Endothelial cell of umbilical vein (primary cell): ENCODE data around the gene OR2A7. TPM values are rescaled to one million over a fixed set of nuclear protein-coding genes. Genes with fewer than 3 reads are reported as not detected.
"Not testable (repeated sequence)": the region's sequence is repeated elsewhere in the genome, so short reads cannot be mapped to it uniquely, and the experiment has no call there.

Experiments used
- BruUV-seq: library from RNA; stranded (reverse); fragments of 400-500 nt; replicated peaks from 2 replicates; lab custom pipeline; 2021; lab: Mats Ljungman, UMichigan
- CTCF ChIA-PET: fragments of 300-600, 350-600 bp; sonication (Branson Sonifier 250); formaldehyde crosslinking; loops from one replicate; lab custom pipeline; 2021; ENCODE audit warnings: antibody characterized with exemption, inconsistent platforms; lab: Charles Lee
- POLR2A ChIA-PET: fragments of 300-600, 350-600 bp; sonication (Branson Sonifier 250); formaldehyde crosslinking; loops from one replicate; lab custom pipeline; 2021; ENCODE audit warnings: antibody characterized with exemption, inconsistent platforms; lab: Charles Lee
- DNase-seq: peaks from one replicate; pipeline ENCODE4 v3.0.0-alpha.2; 2011; ENCODE audit warnings: low read depth, low spot score
- FAIRE-seq: peaks from 2 replicates; lab custom pipeline; 2011; peaks lifted over from hg19 to GRCh38; lab: Jason Lieb, UNC
- H2AFZ ChIP-seq: 2 replicates; pipeline ENCODE4 v1.6.0; 2012; ENCODE audit warnings: low read depth, low read length, control low read depth, inconsistent platforms
- H3K27ac ChIP-seq: 2 replicates; pipeline ENCODE4 v1.5.1; 2011; ENCODE audit warnings: low read depth, mild to moderate bottlenecking, control low read depth, low read length, moderate library complexity; ENCODE audit not compliant: insufficient read depth
- H3K27me3 ChIP-seq, 2 experiments: 2 replicates each; pipeline versions ENCODE4 v1.6.0 to v1.6.1; 2011; ENCODE audit warnings: low read length in 2 of 2, mixed read lengths in 1 of 2; ENCODE audit not compliant: control insufficient read depth in 2 of 2, insufficient read depth in 2 of 2
- H3K36me3 ChIP-seq, 2 experiments: 2 replicates in 1 of 2; 3 replicates in 1 of 2; pipeline ENCODE4 v1.5.1; 2011; ENCODE audit warnings: low read length in 2 of 2, mild to moderate bottlenecking in 1 of 2, moderate library complexity in 1 of 2; ENCODE audit not compliant: control insufficient read depth in 2 of 2, insufficient read depth in 2 of 2; ENCODE audit errors: extremely low read depth in 1 of 2
- H3K4me1 ChIP-seq: 3 replicates; pipeline ENCODE4 v1.5.1; 2011; ENCODE audit warnings: mild to moderate bottlenecking, low read length; ENCODE audit not compliant: control insufficient read depth, insufficient read depth; ENCODE audit errors: extremely low read depth
- H3K4me2 ChIP-seq: 2 replicates; pipeline ENCODE4 v1.6.1; 2011; ENCODE audit warnings: low read length, control low read depth, mixed read lengths; ENCODE audit not compliant: insufficient read depth
- H3K4me3 ChIP-seq, 3 experiments: fragments of 200-600 bp in 1 of 3; sonication (generic), shearing (Covaris generic) in 1 of 3; replicated peaks in 1 of 3; 2 replicates each; pipeline ENCODE4 v1.5.1; 2011 to 2016; ENCODE audit warnings: control low read depth in 3 of 3, low read length in 3 of 3, mild to moderate bottlenecking in 2 of 3, inconsistent platforms in 1 of 3, low read depth in 1 of 3, moderate library complexity in 1 of 3; ENCODE audit not compliant: insufficient read depth in 1 of 3
- H3K79me2 ChIP-seq: 2 replicates; pipeline ENCODE4 v1.6.0; 2012; ENCODE audit warnings: low read length, inconsistent platforms; ENCODE audit not compliant: control insufficient read depth, insufficient read depth
- H3K9ac ChIP-seq: replicated peaks from 2 replicates; pipeline ENCODE3; 2011; ENCODE audit warnings: low read length, control low read depth; ENCODE audit not compliant: insufficient read depth; ENCODE audit errors: extremely low read depth
- H3K9me1 ChIP-seq: replicated peaks from 3 replicates; pipeline ENCODE4 v1.6.0; 2011; ENCODE audit warnings: mild to moderate bottlenecking, low read length; ENCODE audit not compliant: control insufficient read depth, insufficient read depth; ENCODE audit errors: extremely low read depth
- H3K9me3 ChIP-seq: replicated peaks from 2 replicates; pipeline ENCODE4 v1.5.1; 2012; ENCODE audit warnings: low read length, inconsistent platforms; ENCODE audit not compliant: control insufficient read depth, insufficient read depth
- H4K20me1 ChIP-seq: replicated peaks from 2 replicates; pipeline ENCODE3; 2011; ENCODE audit warnings: mild to moderate bottlenecking, low read length; ENCODE audit not compliant: control insufficient read depth, insufficient read depth; ENCODE audit errors: extremely low read depth
- dilution Hi-C: fragments of 300-500 bp; cut with MboI; formaldehyde crosslinking; loops from one replicate; pipeline ENCODE4 v1.15.0; 2019; ENCODE audit warnings: low sequenced_read_pairs; ENCODE audit not compliant: extremely low pct_ligation_motif_present
- intact Hi-C: fragments of 100-400 bp; cut with micrococcal nuclease; formaldehyde crosslinking; loops from one replicate; pipeline ENCODE4 v1.10.0; 2022
- polyA plus RNA-seq, 4 experiments: library from polyadenylated mRNA; depleted of rRNA in 3 of 4; stranded (reverse) in 3 of 4; unstranded in 1 of 4; fragments of >200 nt; gene quantifications; 2 replicates each; pipeline versions ENCODE4 v1.2.1 to v1.2.3, GENCODE V29; 2011 to 2012; ENCODE audit warnings: missing spikeins in 1 of 4
- total RNA-seq: library from RNA; stranded (reverse); gene quantifications from 2 replicates; pipeline ENCODE4 v1.2.3, GENCODE V29; 2021

OR2A7 gene
- total and polyA plus RNA-seq, 2 donors (not counting 3 experiments of a cell fraction or from before 2014, with no cell fraction given) = 0.33 TPM; not detected in 1

DNA sequence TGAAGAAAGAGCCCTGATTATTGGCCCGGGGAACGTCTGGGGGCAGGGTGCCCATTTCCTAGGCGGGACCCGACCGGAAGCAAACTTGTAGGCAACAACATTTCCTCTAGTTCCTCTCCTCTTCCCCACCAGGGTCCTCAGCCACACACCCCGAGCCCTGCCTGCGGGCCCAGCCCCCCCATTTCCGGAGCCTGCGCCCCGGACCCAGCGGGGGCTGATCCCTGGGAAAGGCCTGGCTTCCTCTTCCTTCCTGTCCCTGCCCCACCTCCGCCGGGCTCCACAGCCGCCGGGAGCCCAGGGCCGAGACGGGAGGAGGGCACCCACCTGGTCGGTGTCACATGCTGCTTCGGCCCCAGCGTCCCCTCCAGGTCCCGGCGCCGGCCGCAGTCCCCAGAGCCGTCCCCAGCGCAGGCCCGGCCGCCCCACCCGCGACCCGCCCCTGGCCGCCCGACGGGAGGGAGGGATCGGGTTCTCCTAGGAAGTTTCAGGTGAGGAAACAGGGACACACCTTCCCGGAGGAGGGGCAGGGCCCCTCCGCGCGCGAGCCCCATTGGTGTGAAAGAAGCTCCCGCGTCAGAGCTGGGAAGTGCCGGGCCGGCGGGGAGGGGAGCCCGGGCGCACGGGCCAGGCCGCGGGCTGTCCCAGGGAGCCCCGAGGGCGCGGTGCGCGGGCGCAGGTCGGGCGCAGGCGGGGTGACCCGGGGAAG, 29.4 kb upstream of the OR2A7 start:
- H3K4me3 ChIP-seq, BruUV-seq, H3K4me2 ChIP-seq, H3K27ac ChIP-seq, H3K4me1 ChIP-seq, dilution Hi-C loops, intact Hi-C loops, H3K27me3 ChIP-seq, H2AFZ ChIP-seq, CTCF ChIA-PET, POLR2A ChIA-PET, H3K9me1 ChIP-seq, H3K36me3 ChIP-seq, DNase-seq, H3K79me2 ChIP-seq, H3K9me3 ChIP-seq, H4K20me1 ChIP-seq, H3K9ac ChIP-seq, FAIRE-seq: not testable (repeated sequence)

DNA sequence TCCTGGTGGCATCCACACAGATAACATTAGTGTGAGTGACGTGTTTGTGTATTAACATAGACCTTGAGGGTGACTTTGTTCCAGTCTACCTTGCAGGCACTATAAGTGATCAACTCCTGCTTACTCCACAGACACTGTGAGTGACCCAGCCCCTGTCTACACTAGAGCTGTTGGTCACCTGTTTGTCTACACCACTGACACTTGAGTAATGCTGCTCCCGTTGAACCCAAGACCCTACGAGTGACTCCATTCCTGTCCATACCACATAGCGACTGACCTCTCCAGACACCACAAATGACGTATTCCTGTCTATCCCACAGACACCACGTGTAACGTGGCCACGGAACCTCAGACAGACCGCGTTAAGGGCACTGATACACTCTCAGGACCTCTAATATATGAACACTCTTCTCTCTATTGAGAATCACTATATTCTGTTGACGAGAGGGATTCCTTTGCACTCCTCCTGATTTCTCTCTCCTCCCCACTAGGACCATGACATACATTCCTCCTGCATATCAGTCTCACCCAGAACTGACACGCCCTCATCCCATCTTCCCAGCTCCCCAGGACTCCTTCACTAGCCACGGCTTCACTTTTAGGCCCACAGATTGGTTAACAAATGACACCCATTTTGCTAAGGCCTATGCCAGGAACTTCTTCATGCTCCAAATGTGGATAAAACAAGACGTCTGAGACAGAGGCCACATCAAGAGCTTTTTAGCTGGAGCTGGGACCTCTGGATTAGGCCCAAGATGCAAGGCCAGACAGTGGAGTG, 28.0 kb upstream of the OR2A7 start:
- H2AFZ ChIP-seq, H3K4me1 ChIP-seq, BruUV-seq, H3K36me3 ChIP-seq, H3K9me3 ChIP-seq, dilution Hi-C loops, POLR2A ChIA-PET, H3K9me1 ChIP-seq, H3K79me2 ChIP-seq, H3K27ac ChIP-seq, H4K20me1 ChIP-seq, H3K4me2 ChIP-seq, DNase-seq, intact Hi-C loops, H3K4me3 ChIP-seq, FAIRE-seq, H3K9ac ChIP-seq, CTCF ChIA-PET, H3K27me3 ChIP-seq: not testable (repeated sequence)

DNA sequence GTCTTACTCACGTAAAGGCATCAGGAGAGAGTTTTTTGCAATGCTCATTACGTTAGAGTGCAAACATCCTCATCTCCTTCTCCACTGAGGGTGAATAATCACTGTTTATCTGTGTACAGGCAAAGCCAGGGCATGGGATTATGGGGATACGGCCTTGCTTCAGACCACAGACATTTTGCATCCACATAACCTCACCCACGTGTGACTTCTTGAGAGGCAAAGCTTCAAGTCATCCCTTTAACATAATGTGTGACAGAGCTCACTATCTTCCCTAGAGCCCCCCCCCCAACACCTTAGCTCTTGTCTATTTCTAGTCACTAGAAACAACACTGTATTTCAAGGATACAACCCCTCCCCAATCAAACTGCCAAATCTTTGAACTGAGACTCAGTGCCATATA, 27.0 kb upstream of the OR2A7 start:
- CTCF ChIA-PET, H3K9me1 ChIP-seq, DNase-seq, dilution Hi-C loops, H3K9ac ChIP-seq, POLR2A ChIA-PET, H3K4me3 ChIP-seq, H3K4me2 ChIP-seq, H3K9me3 ChIP-seq, H4K20me1 ChIP-seq, H3K27ac ChIP-seq, H3K36me3 ChIP-seq, H3K27me3 ChIP-seq, H2AFZ ChIP-seq, H3K79me2 ChIP-seq, BruUV-seq, intact Hi-C loops, H3K4me1 ChIP-seq, FAIRE-seq: not testable (repeated sequence)

DNA sequence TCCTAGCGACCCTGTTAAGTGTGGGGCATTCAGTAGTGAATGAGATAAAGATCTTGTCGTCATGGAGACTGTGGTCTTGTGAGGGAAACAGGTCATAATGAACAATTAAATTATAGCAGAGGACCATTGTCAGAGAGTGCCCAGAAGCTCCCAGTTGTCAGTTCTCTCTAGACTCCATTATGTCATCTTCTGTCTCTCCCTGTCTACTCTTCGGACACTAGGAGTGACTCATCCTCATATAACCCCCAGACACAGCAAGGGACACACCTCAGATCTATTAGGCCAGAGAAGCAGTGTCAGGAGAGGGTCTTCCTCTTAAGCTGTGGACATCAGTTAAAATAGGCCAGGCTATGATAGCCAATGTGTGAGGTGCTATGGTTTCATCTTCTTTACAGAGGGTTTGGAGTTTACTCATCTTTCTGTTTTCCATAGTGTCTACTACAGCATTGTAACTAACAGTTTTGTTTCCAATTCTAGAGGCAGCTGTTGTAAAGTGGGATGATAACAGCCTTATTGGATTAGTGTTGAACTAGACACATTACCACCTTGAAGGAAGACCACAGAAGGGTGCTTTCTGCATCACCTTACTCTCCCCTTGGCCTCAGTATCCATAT, 22.7 kb upstream of the OR2A7 start:
- not testable (repeated sequence) for H3K4me3 ChIP-seq

More for the DNA sequence above, 22.7 kb upstream of the OR2A7 start:
- H3K9me1 ChIP-seq, FAIRE-seq, H3K36me3 ChIP-seq, BruUV-seq, POLR2A ChIA-PET, H3K79me2 ChIP-seq, H3K9ac ChIP-seq, dilution Hi-C loops, H3K27ac ChIP-seq, intact Hi-C loops, H3K4me1 ChIP-seq, H2AFZ ChIP-seq, H3K4me2 ChIP-seq, H4K20me1 ChIP-seq, H3K9me3 ChIP-seq, DNase-seq, H3K27me3 ChIP-seq, CTCF ChIA-PET: not testable (repeated sequence)
